H7 (cell line): ENCODE results near the gene SIDT2. TPM values are rescaled to one million over a fixed set of nuclear protein-coding genes. Genes with fewer than 3 reads are reported as not detected.

Source experiments
- total RNA-seq: library from RNA; depleted of rRNA; stranded (reverse); fragments of >200 nt; shearing (Covaris generic); gene quantifications from 2 replicates; pipeline ENCODE4 v1.2.3, GENCODE V29; 2014; rRNA removed

SIDT2 gene
- total RNA-seq, 1 experiment from 2014 or later, result 10.3 TPM

Other genes with a start within 250 kb of the SIDT2 start
- 14.4 and 17.5 TPM in 2 replicates for gene SIK3, start 80.3 kb upstream of the SIDT2 start, total RNA-seq
- gene PAFAH1B2, start 34.5 kb upstream of the SIDT2 start, total RNA-seq, result 138 and 159 TPM in 2 replicates
- 188 and 343 TPM in 2 replicates for gene TAGLN, start 20.6 kb downstream of the SIDT2 start, total RNA-seq
- 28.4 and 29.3 TPM in 2 replicates for gene PCSK7, start 53.3 kb downstream of the SIDT2 start, total RNA-seq
- gene RNF214, start 53.9 kb downstream of the SIDT2 start, total RNA-seq, result 10.1 and 14.9 TPM in 2 replicates
- gene BACE1-AS, start 112.6 kb downstream of the SIDT2 start, total RNA-seq, result 5.1 and 9.1 TPM in 2 replicates
- gene BACE1, start 137.5 kb downstream of the SIDT2 start, total RNA-seq, result 7.4 and 12.4 TPM in 2 replicates
- gene CEP164, start 149.1 kb downstream of the SIDT2 start, total RNA-seq, result 12.8 and 18.8 TPM in 2 replicates